Transverse colon (tissue), 4 donors: Measurements from ENCODE around the gene SERHL2. TPM values are rescaled to one million over a fixed set of nuclear protein-coding genes. Genes with fewer than 3 reads are reported as not detected.
"Not testable (repeated sequence)": the region's sequence is repeated elsewhere in the genome, so short reads cannot be mapped to it uniquely, and the experiment has no call there.

ENCODE experiments used
- DNase-seq: peaks from one replicate; pipeline ENCODE4 v3.0.0-alpha.2; 2019
- H3K27ac ChIP-seq, 4 donors: fragments of 200-600 bp; sonication (generic); 2 replicates each; pipeline ENCODE4 v1.5.1; 2016 to 2018; ENCODE audit warnings: inconsistent platforms in 4 of 4
- H3K27me3 ChIP-seq: fragments of 200-600 bp; sonication (generic); 2 replicates; pipeline ENCODE4 v1.5.1; 2017; ENCODE audit warnings: inconsistent platforms
- H3K36me3 ChIP-seq, 4 donors: fragments of 200-600 bp; sonication (generic); 2 replicates each; pipeline ENCODE4 v1.5.1; 2017 to 2019; ENCODE audit warnings: inconsistent platforms in 4 of 4
- H3K4me1 ChIP-seq, 4 donors: fragments of 200-600 bp; sonication (generic); 2 replicates each; pipeline ENCODE4 v1.5.1; 2017 to 2020; ENCODE audit warnings: inconsistent platforms in 4 of 4
- H3K4me3 ChIP-seq, 4 donors: fragments of 200-600 bp; sonication (generic); 1 replicate in 1 of 4; 2 replicates in 3 of 4; pipeline versions ENCODE4 v1.5.1 to v1.6.1; 2017 to 2019; ENCODE audit warnings: inconsistent platforms in 4 of 4
- H3K9me3 ChIP-seq, 2 donors: fragments of 200-600 bp; sonication (generic); 2 replicates each; pipeline ENCODE4 v1.5.1; 2017 to 2019; ENCODE audit warnings: inconsistent platforms in 2 of 2
- CTCF ChIP-seq, 5 experiments: fragments of 200-600 bp in 3 of 5; fragments of 450-650 bp in 2 of 5; sonication (generic) in 3 of 5; IDR thresholded peaks; 1 replicate in 2 of 5; 2 replicates in 3 of 5; pipeline ENCODE4 v1.5.1; 2016 to 2017; ENCODE audit warnings: antibody characterized with exemption in 5 of 5, inconsistent platforms in 3 of 5, mild to moderate bottlenecking in 2 of 5, moderate library complexity in 1 of 5
- EP300 ChIP-seq: sonication (generic); formaldehyde crosslinking; IDR thresholded peaks from one replicate; pipeline ENCODE4 v1.6.1; 2017; ENCODE audit warnings: antibody characterized with exemption, low read depth
- POLR2A ChIP-seq: fragments of 450-650 bp; IDR thresholded peaks from one replicate; pipeline ENCODE4 v1.6.1; 2016; ENCODE audit warnings: antibody characterized with exemption, mild to moderate bottlenecking, moderate library complexity
- POLR2AphosphoS5 ChIP-seq, 3 donors: sonication (generic); formaldehyde crosslinking; IDR thresholded peaks; one replicate each; pipeline ENCODE4 v1.6.1; 2016; ENCODE audit warnings: antibody characterized with exemption in 3 of 3
- WGBS, 2 donors: methylation state at CpG; one replicate each; pipeline ENCODE4 v1.1.5; 2018; ENCODE audit warnings: low coverage in 1 of 2; 5-methylcytosine and 5-hydroxymethylcytosine counted together
- in situ Hi-C, 4 donors: fragments of 200-750 bp; cut with MboI; loops; one replicate each; pipeline versions ENCODE4 v1.15.0 to v1.15.1; 2017; ENCODE audit warnings: low sequenced_read_pairs in 3 of 4, low pct_ligation_motif_present in 1 of 4, low pct_unique_long_range_greater_than_20kb in 1 of 4
- intact Hi-C: fragments of 100-400 bp; cut with DNase I; formaldehyde crosslinking; loops from one replicate; pipeline ENCODE4 v1.15.1; 2023; ENCODE audit warnings: low total_unique reads
- total RNA-seq, 4 donors: library from RNA; depleted of rRNA; stranded (reverse); fragments of >200 nt; gene quantifications; one replicate each; pipeline ENCODE4 v1.1.0, GENCODE V29; 2016

The SERHL2 gene
- total RNA-seq, 4 donors from 2014 or later: 0.95 to 2.0 TPM; not detected in 2

GRCh38 chr22:42519525-42520401 is 34.0 kb upstream of the SERHL2 start, which contains the start of gene RRP7A:
RRP7A (minus strand) TSS chr22:42519796; CDS start chr22:42519786, 10 bp downstream.
- Histone ChIP-seq H3K4me1 (peaks cover 0 to 12% (median 9%) of the 10 kb centered on the region in 4 donors), H3K27ac (peak within 1 kb of the TSS; percentile 80 to 93 (median 90)), H3K36me3 (peaks cover 0 to 16% (median 2%) of the 10 kb centered on the region in 4 donors), H3K27me3 (no peaks in the 10 kb centered on the region), H3K4me3 (peak within 1 kb of the TSS; percentile 43 to 100 (median 88)), H3K9me3 (no peaks in the 10 kb centered on the region)
- peak; percentile 86 for DNase-seq
- intact Hi-C loops: no loop called here
- whole genome bisulfite sequencing, 2 donors: 7 to 9% methylated on average over 9 to 48 of the region's 65 CpGs
- in situ Hi-C loops: no loop called here
- TF ChIP-seq POLR2AphosphoS5 (IDR thresholded peaks at IDR 0.05) (peak; percentile 39 to 86 (median 81)), POLR2A (peak; percentile 83), CTCF (IDR thresholded peaks at IDR 0.05) (no peak), EP300 (no peak)

- in situ Hi-C loops: no loop called here
These were observed 32.6 kb upstream of the SERHL2 start for GRCh38 chr22:42521228-42521546.

DNA sequence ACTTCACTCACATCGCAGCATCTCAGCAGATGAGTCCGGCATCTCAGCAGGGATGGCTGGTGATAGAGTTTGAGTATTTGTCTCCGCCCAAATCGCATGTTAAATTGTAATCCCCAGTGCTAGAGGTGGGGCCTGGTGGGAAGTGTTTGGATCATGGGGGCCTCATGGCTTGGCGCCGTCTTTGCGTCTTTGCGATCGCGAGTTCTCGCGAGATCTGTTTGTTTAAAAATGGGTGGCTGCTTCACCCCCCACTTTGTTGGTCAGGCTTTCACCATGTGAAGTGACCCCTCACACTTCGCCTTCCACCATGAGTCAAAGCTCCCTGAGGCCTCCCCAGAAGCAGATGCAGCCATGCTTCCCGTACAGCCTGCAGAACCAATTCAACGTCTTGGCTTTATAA is 31.2 kb upstream of the SERHL2 start:
- Histone ChIP-seq H3K9me3 (no peaks in the 10 kb centered on the region), H3K4me3 (no peak overlapping the region), H3K27ac (no peak overlapping the region), H3K4me1 (peaks cover 0 to 12% (median 9%) of the 10 kb centered on the region in 4 donors), H3K36me3 (no peaks in the 10 kb centered on the region), H3K27me3 (no peaks in the 10 kb centered on the region)
- in situ Hi-C loops: no loop called here
- TF ChIP-seq EP300 (no peak), POLR2AphosphoS5 (IDR thresholded peaks at IDR 0.05) (no peak), POLR2A (no peak), CTCF (IDR thresholded peaks at IDR 0.05) (no peak)
- DNase-seq: no peak
- intact Hi-C loops: no loop called here
- WGBS, 2 donors: 98% methylated on average over 15 of the region's 15 CpGs; no CpG with 5 or more reads in 1 of the 2 donors

More at GRCh38 chr22:42521228-42521546, 32.6 kb upstream of the SERHL2 start:
- no peaks in the 10 kb centered on the region for H3K9me3 ChIP-seq
- WGBS, 2 donors: 87 to 95% methylated on average over 7 to 9 of the region's 9 CpGs
- TF ChIP-seq EP300 (no peak), POLR2A (no peak), POLR2AphosphoS5 (IDR thresholded peaks at IDR 0.05) (no peak), CTCF (IDR thresholded peaks at IDR 0.05) (no peak)
- H3K27ac ChIP-seq: no peak overlapping the region
- intact Hi-C loops: no loop called here
- no peak overlapping the region for H3K4me3 ChIP-seq
- peaks cover 0 to 12% (median 9%) of the 10 kb centered on the region in 4 donors for H3K4me1 ChIP-seq
- H3K27me3 ChIP-seq: no peaks in the 10 kb centered on the region
- DNase-seq: no peak
- peaks cover 0 to 8% (median 0%) of the 10 kb centered on the region in 4 donors for H3K36me3 ChIP-seq

GRCh38 chr22:42528591-42529307 is 25.0 kb upstream of the SERHL2 start:
- no peaks in the 10 kb centered on the region for H3K36me3 ChIP-seq
- peaks cover 0 to 3% (median 0%) of the 10 kb centered on the region in 4 donors for H3K4me1 ChIP-seq
- TF ChIP-seq CTCF (IDR thresholded peaks at IDR 0.05): no peak
- no peak for TF ChIP-seq EP300
- TF ChIP-seq POLR2AphosphoS5 (IDR thresholded peaks at IDR 0.05): no peak
- TF ChIP-seq POLR2A: no peak
- H3K4me3 ChIP-seq: no peak overlapping the region
- H3K9me3 ChIP-seq: no peaks in the 10 kb centered on the region
- intact Hi-C loops: no loop called here
- 82 to 85% methylated on average over 7 to 11 of the region's 11 CpGs for WGBS, 2 donors
- in situ Hi-C loops: no loop called here
- H3K27ac ChIP-seq: no peak overlapping the region
- H3K27me3 ChIP-seq: no peaks in the 10 kb centered on the region
- DNase-seq: no peak

DNA sequence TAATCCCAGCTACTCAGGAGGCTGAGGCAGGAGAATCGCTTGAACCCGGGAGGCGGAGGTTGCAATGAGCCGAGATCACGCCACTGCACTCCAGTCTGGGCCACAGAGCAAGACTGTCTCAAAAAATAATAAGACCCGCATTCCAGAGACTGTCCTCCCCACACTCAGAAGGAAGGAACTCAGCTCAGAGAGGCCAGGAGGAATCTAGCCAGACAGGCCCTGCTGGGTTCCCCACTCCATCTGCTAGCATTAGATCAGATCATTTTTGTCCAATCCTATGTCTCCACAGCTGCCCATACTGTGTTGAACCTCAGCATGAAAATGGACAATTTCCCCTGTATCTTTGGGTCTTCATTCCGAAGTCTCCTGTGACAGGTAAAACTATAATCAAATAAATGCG is 24.3 kb upstream of the SERHL2 start:
- H3K27ac ChIP-seq, DNase-seq, H3K36me3 ChIP-seq, H3K27me3 ChIP-seq, in situ Hi-C loops, intact Hi-C loops, H3K4me3 ChIP-seq, H3K4me1 ChIP-seq, H3K9me3 ChIP-seq: not testable (repeated sequence)
- WGBS, 2 donors: 93 to 96% methylated on average over 2 to 8 of the region's 8 CpGs

GRCh38 chr22:42531401-42532084 is 22.2 kb upstream of the SERHL2 start:
- H3K27ac ChIP-seq, H3K36me3 ChIP-seq, H3K27me3 ChIP-seq, H3K4me1 ChIP-seq, DNase-seq, H3K4me3 ChIP-seq, H3K9me3 ChIP-seq, in situ Hi-C loops, intact Hi-C loops: not testable (repeated sequence)
- 90% methylated on average over 24 of the region's 24 CpGs for WGBS, 2 donors
